Kasumi-1 (cell line): ENCODE data around the gene PHLPP2.

ENCODE experiments used
- DNase-seq, 2 experiments: peaks; one replicate each; lab custom pipeline; 2025; lab: John Stamatoyannopoulos, UW

Gene PHLPP2

DNA sequence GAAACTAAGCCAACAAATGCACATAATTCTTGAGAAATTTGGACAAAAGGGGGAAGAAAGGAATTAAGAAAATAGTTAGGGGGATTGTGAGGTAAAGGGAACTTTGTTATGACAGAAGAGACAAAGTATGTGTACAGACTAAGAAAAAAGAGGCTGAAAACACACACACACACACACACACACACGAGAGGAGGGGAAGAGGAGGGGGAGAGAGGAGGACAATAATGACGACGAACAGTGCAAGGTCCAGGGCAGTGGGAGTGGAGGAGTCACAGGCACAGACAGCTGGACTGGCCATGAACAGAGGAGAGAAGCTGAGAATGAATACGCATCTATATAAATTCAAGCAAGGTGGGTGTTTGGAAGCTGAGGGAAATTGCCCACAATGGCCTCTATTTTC lies 54.0 kb downstream of the PHLPP2 start:
- no peak for DNase-seq

DNA sequence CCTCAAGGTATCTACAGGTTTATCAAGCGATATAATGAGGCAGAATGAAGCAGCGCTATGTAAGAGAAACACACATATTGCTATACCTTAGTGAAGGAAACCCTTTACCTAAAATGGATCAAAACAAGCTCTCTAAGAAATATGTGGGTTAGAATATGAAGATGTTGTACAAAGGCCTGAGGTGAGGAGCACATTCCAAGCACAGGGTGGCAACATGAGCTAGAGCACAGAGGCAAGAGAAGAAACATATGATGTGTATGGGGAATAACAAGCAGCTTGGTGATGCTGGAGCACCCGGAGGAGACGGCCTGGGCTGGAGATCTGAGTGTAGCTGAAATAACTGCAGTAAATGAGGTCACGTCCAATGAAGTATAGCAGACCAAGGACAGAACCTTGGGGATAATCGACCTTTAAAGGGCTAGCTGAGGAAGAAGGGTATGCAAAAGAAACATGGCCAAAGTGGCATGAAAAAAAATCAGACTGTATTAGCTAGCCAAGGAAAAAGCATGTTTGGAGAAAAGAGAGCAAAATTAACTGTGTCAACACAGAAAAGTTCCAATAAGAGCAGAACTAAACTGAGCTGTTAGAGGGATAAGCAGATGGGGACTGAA lies 54.5 kb downstream of the PHLPP2 start:
- no peak for DNase-seq

GRCh38 chr16:71666928-71667707 lies 57.4 kb downstream of the PHLPP2 start:
- no peak for DNase-seq

DNA sequence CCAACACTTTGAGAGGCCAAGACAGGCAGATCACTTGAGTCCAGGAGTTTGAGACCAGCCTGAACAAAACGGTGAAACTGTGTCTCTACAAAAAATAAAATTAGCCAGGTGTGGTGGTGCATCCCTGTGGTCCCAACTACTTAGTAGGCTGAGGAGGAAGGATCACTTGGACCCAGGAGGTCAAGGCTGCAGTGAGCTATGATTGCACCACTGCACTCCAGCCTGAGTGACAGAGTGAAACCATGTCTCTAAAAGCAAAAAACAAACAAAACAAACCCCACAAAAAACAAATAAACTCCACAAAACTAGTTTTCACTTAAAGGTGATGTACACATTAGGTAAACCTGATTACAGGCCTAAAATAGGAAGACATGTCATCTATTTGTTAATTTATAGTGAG lies 58.2 kb downstream of the PHLPP2 start:
- DNase-seq: no peak

DNA sequence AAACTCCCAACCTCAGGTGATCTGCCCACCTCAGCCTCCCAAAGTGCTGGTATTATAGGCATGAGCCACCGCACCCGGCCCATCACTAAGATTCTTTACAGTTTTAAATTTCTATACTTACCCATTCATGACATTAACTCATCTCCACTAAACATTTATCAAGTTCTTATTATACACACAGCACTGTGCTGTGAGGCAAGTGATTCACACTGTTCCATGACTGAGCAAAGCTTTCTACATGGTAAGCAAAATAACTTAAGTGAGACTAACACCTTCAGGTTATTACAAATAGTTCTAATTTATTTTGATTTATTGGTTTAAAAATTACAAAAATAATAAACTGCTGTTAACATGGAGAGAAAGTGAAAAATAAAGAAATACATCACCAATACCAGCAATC lies 65.0 kb downstream of the PHLPP2 start:
- no peak for DNase-seq

DNA sequence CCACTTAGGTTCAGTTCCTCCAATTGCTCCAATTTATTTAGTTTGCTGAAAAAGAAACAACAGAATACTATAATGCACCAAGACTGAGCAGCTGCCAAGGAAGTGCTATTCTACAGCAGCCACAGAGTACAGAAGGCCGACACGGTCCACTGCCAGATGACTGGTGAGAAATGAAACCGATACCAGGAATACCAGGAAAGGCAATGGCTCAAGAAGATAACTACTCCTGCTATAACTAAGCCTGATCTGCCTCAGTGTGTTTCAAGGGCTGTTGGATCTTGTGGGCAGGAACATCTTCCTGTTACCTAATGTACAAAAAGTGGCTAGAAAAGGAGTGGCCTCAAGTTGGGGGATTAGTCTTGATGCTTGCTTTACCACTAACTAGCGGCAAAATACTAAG lies 65.7 kb downstream of the PHLPP2 start:
- no peak for DNase-seq

- no peak for DNase-seq
Observed at GRCh38 chr16:71649704-71650103, 74.8 kb downstream of the PHLPP2 start.

- DNase-seq: peak in 1 of 2 experiments; percentile 17
Observed at GRCh38 chr16:71648921-71649320, 75.6 kb downstream of the PHLPP2 start.

- no peak for DNase-seq
Observed at GRCh38 chr16:71648162-71648561, 76.3 kb downstream of the PHLPP2 start.

GRCh38 chr16:71647391-71647790 lies 77.1 kb downstream of the PHLPP2 start:
- no peak for DNase-seq

DNA sequence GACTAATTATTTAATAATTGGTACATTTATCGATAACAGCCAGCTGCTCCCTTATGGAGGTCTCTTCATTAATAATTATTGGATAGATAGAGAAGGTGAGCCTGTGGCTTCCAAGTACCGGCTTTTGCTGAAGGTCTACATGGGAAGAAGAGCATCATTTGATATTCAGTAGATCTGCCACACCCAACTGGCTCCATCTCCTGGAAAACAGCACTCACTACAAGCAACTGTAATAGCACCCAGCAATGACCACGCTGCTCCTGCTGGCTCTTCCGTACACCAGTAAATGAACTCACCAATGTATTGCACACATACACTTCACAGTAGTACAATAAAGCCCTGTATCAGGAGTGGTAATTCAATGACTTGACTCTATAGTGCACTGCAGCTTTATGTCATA lies 79.1 kb downstream of the PHLPP2 start:
- DNase-seq: peak; percentile 71 to 87

DNA sequence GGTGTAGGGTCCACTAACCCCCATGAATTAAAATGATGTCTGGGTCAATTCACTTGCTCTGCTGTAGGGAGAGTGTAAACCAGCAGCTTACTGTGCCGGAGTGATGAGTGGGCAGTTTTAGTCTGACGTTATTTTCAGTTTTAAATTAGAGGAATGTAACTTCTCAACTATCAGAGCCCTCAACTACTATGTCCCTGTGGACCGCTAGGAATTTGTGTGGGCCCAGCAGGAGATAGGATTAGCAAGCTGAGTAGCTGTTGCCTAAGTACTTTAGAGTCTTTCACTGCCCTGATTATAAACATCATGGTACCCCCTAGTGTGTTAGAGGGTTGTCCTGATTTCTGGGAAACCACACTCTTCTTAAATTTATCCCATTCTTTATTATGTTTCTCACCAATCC lies 87.1 kb downstream of the PHLPP2 start:
- DNase-seq: no peak

GRCh38 chr16:71635632-71636031 lies 88.9 kb downstream of the PHLPP2 start:
- DNase-seq: no peak

DNA sequence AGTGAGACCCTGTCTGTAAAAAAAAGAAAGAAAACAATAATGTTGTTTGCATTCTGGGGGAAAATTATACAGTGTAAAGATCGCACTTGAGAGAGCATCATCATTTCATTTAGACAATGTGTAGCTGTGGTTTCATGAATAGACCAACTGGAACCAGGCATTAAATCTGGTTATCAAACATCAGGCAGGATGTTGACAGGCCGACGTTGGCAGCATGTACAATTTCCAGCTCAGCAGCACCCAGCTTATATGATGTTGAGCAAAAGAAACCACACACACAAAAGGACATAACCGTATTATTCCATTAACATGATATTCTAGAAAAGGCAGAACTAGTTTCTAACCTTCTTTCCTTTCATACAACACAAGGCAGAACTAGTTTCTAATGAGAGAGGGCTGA lies 92.7 kb downstream of the PHLPP2 start:
- DNase-seq: no peak

DNA sequence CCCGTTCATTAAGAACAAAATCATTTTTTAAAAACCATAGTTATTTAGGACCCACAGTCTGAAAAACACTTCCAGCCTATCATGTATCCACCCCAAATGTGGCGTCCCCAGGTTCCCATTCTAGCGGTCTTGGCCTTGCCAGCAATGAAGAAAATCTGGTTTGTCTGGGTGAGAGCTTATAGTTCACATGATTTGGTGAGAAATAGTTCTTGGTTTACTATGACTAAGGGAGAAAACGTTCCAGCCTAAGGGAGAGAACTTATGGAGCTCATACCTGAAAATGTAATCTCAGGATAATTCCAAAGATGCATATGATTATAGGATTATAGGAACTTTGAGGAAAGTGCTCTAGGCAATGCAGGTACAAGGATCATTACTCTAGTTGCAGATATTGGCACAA lies 93.7 kb downstream of the PHLPP2 start:
- no peak for DNase-seq

GRCh38 chr16:71629278-71630016 lies 95.1 kb downstream of the PHLPP2 start:
- DNase-seq: no peak

- DNase-seq: peak in 1 of 2 experiments; percentile 20
Observed at GRCh38 chr16:71628810-71629209, 95.7 kb downstream of the PHLPP2 start.

- no peak for DNase-seq
Observed at GRCh38 chr16:71627731-71628181, 96.7 kb downstream of the PHLPP2 start.

DNA sequence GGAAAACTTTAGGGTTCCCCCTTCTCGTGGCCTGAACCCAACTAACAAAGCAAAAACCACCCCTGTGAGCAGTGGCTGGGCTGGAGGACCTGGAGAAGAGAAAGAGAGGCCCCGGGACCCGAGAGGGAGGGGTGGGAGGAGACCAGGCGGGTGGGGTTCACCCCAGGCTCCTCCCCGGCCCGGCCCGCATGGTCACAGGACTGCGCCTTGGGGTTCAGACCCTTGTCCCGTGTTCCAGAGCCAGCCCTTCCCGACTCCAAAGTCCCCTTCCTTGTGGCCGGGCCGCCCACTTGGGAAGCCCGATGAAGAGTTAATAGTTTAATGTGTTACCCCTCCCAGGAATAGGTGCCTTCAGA lies 97.7 kb downstream of the PHLPP2 start:
- no peak for DNase-seq

DNA sequence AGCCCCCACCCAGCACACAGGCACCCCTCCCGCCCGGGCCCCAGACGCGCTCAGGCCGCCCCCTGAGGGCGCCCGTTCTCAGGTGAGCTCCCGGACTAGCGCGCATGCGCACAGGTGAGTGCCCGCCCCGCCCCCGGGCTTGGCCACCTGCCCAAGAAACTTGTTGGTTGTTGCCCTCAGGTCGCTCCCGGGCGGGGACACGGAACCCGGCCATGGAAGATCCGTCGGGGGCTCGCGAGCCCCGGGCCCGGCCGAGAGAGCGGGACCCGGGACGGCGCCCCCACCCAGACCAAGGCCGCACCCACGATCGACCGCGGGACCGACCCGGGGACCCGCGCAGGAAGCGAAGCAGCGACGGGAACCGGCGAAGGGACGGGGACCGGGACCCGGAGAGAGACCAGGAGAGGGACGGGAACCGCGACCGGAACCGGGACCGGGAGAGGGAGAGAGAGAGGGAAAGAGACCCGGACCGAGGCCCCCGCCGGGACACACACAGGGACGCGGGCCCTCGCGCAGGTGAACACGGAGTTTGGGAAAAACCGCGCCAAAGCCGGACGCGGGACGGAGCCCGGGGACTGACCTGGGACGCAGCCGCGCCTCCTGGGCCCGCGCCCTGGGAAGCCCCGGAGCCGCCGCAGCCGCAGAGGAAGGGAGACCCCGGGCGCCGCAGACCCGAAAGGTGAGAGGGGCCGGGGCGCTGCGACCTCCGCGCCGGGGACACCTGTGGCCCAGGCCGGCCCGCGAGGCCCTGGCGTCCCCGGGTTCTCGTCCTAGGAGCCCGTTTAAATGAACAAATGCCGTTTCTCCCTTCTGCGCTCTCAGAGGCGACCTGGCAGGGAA lies 98.3 kb downstream of the PHLPP2 start, which contains the start of gene MARVELD3:
Gene MARVELD3, plus strand, starts transcription at position 167 of the 840 bp plus-strand sequence. Its CDS starts 46 bp downstream, at position 213.
- DNase-seq: no peak

- no peak for DNase-seq
Observed at GRCh38 chr16:71625113-71625850, 99.2 kb downstream of the PHLPP2 start.
